Measurements from ENCODE around the gene TBC1D30. TPM values are rescaled to one million over a fixed set of nuclear protein-coding genes. Genes with fewer than 3 reads are reported as not detected.

The TBC1D30 gene
- total RNA-seq, 1 experiment from 2014 or later = 21.4 TPM

GRCh38 chr12:64814432-64814831 is 10.0 kb upstream of the TBC1D30 start:
- intact Hi-C loops (cut with micrococcal nuclease; ENCODE audit: unreplicated experiment) = no loop called here
- Mint-ChIP-seq H3K4me3 (ENCODE audit: low read depth, unreplicated experiment) (no peak overlapping the region), H3K36me3 (ENCODE audit: insufficient read depth, unreplicated experiment) (peaks cover 9% of the 10 kb centered on the region), H3K27ac (ENCODE audit: unreplicated experiment) (no peak overlapping the region), H3K27me3 (ENCODE audit: unreplicated experiment) (no peaks in the 10 kb centered on the region), H3K9me3 (ENCODE audit: low read depth, unreplicated experiment) (no peaks in the 10 kb centered on the region), H3K4me1 (ENCODE audit: low read depth, unreplicated experiment) (peaks cover 23% of the 10 kb centered on the region)
- DNase-seq = no peak
- BruUV-seq (replicated peaks) = no TSS peak
- no peak for TF ChIP-seq CTCF (IDR thresholded peaks at IDR 0.05; ENCODE audit: unreplicated experiment)
- CTCF ChIA-PET = no interaction called here

- Mint-ChIP-seq H3K4me3 (ENCODE audit: low read depth, unreplicated experiment) (no peak overlapping the region), H3K36me3 (ENCODE audit: insufficient read depth, unreplicated experiment) (peaks cover 10% of the 10 kb centered on the region), H3K27ac (ENCODE audit: unreplicated experiment) (no peak overlapping the region), H3K27me3 (ENCODE audit: unreplicated experiment) (peaks cover 9% of the 10 kb centered on the region), H3K4me1 (ENCODE audit: low read depth, unreplicated experiment) (peaks cover 1% of the 10 kb centered on the region), H3K9me3 (ENCODE audit: low read depth, unreplicated experiment) (no peaks in the 10 kb centered on the region)
- TF ChIP-seq CTCF (IDR thresholded peaks at IDR 0.05; ENCODE audit: unreplicated experiment) = no peak
- no TSS peak for BruUV-seq (replicated peaks)
- no peak for DNase-seq
- CTCF ChIA-PET = interaction anchor here (1.6 kb wide), 1 partner anchor 18 kb away, joined by 5 read pairs; no protein-coding TSS in a partner anchor
- intact Hi-C loops (cut with micrococcal nuclease; ENCODE audit: unreplicated experiment) = no loop called here
Measured at GRCh38 chr12:64819816-64820402, 4.5 kb upstream of the TBC1D30 start.

GRCh38 chr12:64820593-64820992 is 3.9 kb upstream of the TBC1D30 start:
- peaks cover 8% of the 10 kb centered on the region for H3K4me1 Mint-ChIP-seq (ENCODE audit: low read depth, unreplicated experiment)
- no peak for TF ChIP-seq CTCF (IDR thresholded peaks at IDR 0.05; ENCODE audit: unreplicated experiment)
- H3K27me3 Mint-ChIP-seq (ENCODE audit: unreplicated experiment) = peaks cover 16% of the 10 kb centered on the region
- H3K36me3 Mint-ChIP-seq (ENCODE audit: insufficient read depth, unreplicated experiment) = peaks cover 11% of the 10 kb centered on the region
- no TSS peak for BruUV-seq (replicated peaks)
- intact Hi-C loops (cut with micrococcal nuclease; ENCODE audit: unreplicated experiment) = no loop called here
- CTCF ChIA-PET = no interaction called here
- H3K27ac Mint-ChIP-seq (ENCODE audit: unreplicated experiment) = no peak overlapping the region
- no peaks in the 10 kb centered on the region for H3K9me3 Mint-ChIP-seq (ENCODE audit: low read depth, unreplicated experiment)
- no peak overlapping the region for H3K4me3 Mint-ChIP-seq (ENCODE audit: low read depth, unreplicated experiment)
- DNase-seq = no peak

GRCh38 chr12:64821116-64821630 is 3.3 kb upstream of the TBC1D30 start:
- BruUV-seq (replicated peaks) = no TSS peak
- Mint-ChIP-seq H3K27ac (ENCODE audit: unreplicated experiment) (no peak overlapping the region), H3K4me1 (ENCODE audit: low read depth, unreplicated experiment) (peaks cover 9% of the 10 kb centered on the region), H3K9me3 (ENCODE audit: low read depth, unreplicated experiment) (no peaks in the 10 kb centered on the region), H3K36me3 (ENCODE audit: insufficient read depth, unreplicated experiment) (peaks cover 11% of the 10 kb centered on the region), H3K27me3 (ENCODE audit: unreplicated experiment) (peaks cover 21% of the 10 kb centered on the region), H3K4me3 (ENCODE audit: low read depth, unreplicated experiment) (no peak overlapping the region)
- intact Hi-C loops (cut with micrococcal nuclease; ENCODE audit: unreplicated experiment) = no loop called here
- TF ChIP-seq CTCF (IDR thresholded peaks at IDR 0.05; ENCODE audit: unreplicated experiment) = no peak
- CTCF ChIA-PET = no interaction called here
- no peak for DNase-seq

Data from Calu3 (cell line).